HEK293T (cell line): ENCODE results near the gene ZNF135.

Experiments used
- CTCF ChIA-PET: fragments of 350-600 bp; formaldehyde crosslinking; extraction: SDS; loops from one replicate; lab custom pipeline; 2021; ENCODE audit warnings: antibody characterized with exemption, inconsistent platforms; lab: Yijun Ruan, JAX
- POLR2A ChIA-PET: fragments of 350-600 bp; formaldehyde crosslinking; extraction: SDS; loops from one replicate; lab custom pipeline; 2020; ENCODE audit warnings: antibody characterized with exemption, inconsistent platforms; lab: Yijun Ruan, JAX
- DNase-seq: peaks from one replicate; pipeline ENCODE4 v3.0.0; 2012; ENCODE audit warnings: mixed read lengths; ENCODE audit errors: extremely low spot score
- ARNT ChIP-seq: fragments of 450-650 bp; IDR thresholded peaks from 2 replicates; pipeline ENCODE4 v1.6.1; 2017; ENCODE audit warnings: mild to moderate bottlenecking
- BHLHE40 ChIP-seq: fragments of 450-650 bp; IDR thresholded peaks from 2 replicates; pipeline ENCODE4 v1.6.1; 2016; ENCODE audit warnings: mild to moderate bottlenecking, moderate library complexity, borderline replicate concordance
- CTBP1 ChIP-seq: fragments of 450-650 bp; IDR thresholded peaks from 2 replicates; pipeline ENCODE4 v1.6.1; 2016; ENCODE audit warnings: borderline replicate concordance
- ELF4 ChIP-seq: fragments of 450-650 bp; IDR thresholded peaks from 2 replicates; pipeline ENCODE4 v1.6.1; 2017; ENCODE audit warnings: antibody characterized with exemption
- FOXA1 ChIP-seq: fragments of 450-650 bp; IDR thresholded peaks from 2 replicates; pipeline ENCODE4 v1.6.1; 2016; ENCODE audit warnings: mild to moderate bottlenecking
- FOXK2 ChIP-seq: fragments of 450-650 bp; IDR thresholded peaks from 2 replicates; pipeline ENCODE4 v1.6.1; 2016; ENCODE audit warnings: mild to moderate bottlenecking
- FOXM1 ChIP-seq: fragments of 450-650 bp; IDR thresholded peaks from 2 replicates; pipeline ENCODE4 v1.6.1; 2017; ENCODE audit warnings: mild to moderate bottlenecking, borderline replicate concordance
- HDGF ChIP-seq: fragments of 450-650 bp; IDR thresholded peaks from 2 replicates; pipeline ENCODE4 v1.6.1; 2017; ENCODE audit warnings: antibody characterized with exemption, borderline replicate concordance
- L3MBTL2 ChIP-seq: fragments of 450-650 bp; conservative IDR thresholded peaks from 2 replicates; pipeline ENCODE4 v1.6.1; 2016; ENCODE audit warnings: mild to moderate bottlenecking
- LEF1 ChIP-seq: fragments of 450-650 bp; IDR thresholded peaks from 2 replicates; pipeline ENCODE4 v1.6.1; 2017; ENCODE audit warnings: mild to moderate bottlenecking, borderline replicate concordance
- NFRKB ChIP-seq: fragments of 450-650 bp; IDR thresholded peaks from 2 replicates; pipeline ENCODE4 v1.6.1; 2016; ENCODE audit warnings: mild to moderate bottlenecking, moderate library complexity
- SP1 ChIP-seq: fragments of 450-650 bp; IDR thresholded peaks from 2 replicates; pipeline ENCODE4 v1.6.1; 2017
- SUZ12 ChIP-seq: fragments of 450-650 bp; IDR thresholded peaks from 2 replicates; pipeline ENCODE4 v1.6.1; 2016; ENCODE audit warnings: mild to moderate bottlenecking
- TARDBP ChIP-seq: fragments of 450-650 bp; IDR thresholded peaks from 2 replicates; pipeline ENCODE4 v1.6.1; 2016
- TF ChIP-seq, protein P1 (sequence below): fragments of 450-650 bp; IDR thresholded peaks from 2 replicates; pipeline ENCODE4 v1.6.1; 2016

The ZNF135 gene

DNA sequence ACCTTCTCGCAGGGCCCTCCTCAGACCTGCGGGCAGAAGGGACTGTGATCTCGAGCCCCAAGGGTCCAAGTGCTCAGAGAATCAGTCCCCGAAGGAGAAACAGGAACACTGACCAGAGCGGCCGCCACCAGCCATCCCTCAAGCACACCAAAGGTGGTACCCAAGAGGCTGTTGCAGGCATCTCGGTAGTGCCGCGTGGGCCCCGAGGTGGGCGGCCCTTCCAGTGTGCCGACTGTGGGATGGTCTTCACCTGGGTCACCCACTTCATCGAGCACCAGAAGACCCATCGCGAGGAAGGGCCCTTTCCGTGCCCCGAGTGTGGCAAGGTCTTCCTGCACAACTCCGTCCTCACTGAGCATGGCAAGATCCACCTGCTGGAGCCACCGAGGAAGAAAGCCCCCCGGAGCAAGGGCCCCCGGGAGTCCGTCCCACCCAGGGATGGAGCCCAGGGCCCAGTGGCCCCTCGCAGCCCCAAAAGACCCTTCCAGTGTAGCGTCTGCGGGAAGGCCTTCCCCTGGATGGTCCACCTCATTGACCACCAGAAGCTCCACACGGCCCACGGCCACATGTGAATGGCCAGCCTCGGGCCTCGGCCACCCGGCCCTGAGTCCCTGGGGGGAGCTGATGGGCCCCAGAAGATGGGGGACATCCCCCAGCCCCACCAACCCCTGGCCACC is 5.5 kb upstream of the ZNF135 start:
- TF ChIP-seq, protein P1, sequence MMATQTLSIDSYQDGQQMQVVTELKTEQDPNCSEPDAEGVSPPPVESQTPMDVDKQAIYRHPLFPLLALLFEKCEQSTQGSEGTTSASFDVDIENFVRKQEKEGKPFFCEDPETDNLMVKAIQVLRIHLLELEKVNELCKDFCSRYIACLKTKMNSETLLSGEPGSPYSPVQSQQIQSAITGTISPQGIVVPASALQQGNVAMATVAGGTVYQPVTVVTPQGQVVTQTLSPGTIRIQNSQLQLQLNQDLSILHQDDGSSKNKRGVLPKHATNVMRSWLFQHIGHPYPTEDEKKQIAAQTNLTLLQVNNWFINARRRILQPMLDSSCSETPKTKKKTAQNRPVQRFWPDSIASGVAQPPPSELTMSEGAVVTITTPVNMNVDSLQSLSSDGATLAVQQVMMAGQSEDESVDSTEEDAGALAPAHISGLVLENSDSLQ, result no peak
- TF ChIP-seq NFRKB (no peak), CTBP1 (no peak), SP1 (no peak), ELF4 (no peak), HDGF (no peak), BHLHE40 (no peak), TARDBP (no peak), FOXM1 (no peak), L3MBTL2 (no peak), ARNT (no peak), FOXA1 (no peak), SUZ12 (no peak), LEF1 (no peak), FOXK2 (no peak)
- no peak for DNase-seq
- CTCF ChIA-PET, result no interaction called here
- POLR2A ChIA-PET, result no interaction called here

DNA sequence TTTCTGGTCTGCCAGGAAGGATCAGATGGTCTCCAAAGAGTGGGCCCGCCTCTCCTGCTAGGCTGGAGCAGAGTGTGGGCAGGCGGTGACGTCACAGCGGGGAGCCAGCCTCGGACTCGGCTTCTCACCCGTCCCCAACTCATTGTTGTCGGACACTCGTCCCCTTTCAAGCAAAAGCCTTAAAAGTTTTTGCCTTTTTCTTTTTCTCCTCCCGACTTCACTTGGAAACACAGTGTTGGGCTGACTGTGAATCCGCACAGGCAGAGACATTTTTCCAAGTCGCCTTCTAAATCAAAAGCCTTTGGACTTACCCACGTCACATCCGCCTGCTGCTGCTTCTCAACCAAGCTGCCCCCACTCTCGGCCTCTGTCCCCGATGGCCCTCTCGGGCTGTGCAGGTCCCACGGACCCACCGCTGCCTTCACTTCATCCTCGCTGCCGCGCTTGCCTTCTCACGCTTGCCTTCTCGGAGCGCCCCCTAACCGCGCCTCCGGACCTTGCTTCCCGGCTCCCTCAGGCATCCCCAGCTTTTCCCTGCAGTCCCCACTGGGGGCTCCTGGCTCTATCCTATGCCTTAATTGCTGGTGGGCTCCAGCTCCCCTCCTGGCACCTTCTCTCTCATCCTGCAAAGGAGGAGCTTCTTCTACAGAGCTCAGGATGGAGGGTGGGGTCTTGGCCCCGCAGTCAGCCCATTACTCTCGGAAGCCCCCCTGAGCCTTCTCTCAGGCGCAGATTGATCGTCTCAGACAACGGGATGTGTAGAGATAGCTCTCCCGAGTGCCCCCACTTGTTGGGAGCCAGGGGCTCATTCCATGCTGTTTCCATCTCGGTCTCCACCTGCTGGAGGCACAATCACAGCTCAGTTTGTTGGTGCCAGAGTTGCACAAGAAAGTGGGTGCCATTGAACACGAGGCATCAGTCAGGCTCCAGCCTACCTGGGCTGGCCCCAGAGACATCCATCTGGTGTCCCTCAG is 3.9 kb upstream of the ZNF135 start:
- DNase-seq, result no peak
- TF ChIP-seq FOXA1 (no peak), ELF4 (no peak), BHLHE40 (no peak), TARDBP (no peak), FOXK2 (no peak), L3MBTL2 (no peak), CTBP1 (no peak)
- TF ChIP-seq, protein P1, result no peak
- ChIA-PET CTCF (no interaction called here), POLR2A (no interaction called here)

DNA sequence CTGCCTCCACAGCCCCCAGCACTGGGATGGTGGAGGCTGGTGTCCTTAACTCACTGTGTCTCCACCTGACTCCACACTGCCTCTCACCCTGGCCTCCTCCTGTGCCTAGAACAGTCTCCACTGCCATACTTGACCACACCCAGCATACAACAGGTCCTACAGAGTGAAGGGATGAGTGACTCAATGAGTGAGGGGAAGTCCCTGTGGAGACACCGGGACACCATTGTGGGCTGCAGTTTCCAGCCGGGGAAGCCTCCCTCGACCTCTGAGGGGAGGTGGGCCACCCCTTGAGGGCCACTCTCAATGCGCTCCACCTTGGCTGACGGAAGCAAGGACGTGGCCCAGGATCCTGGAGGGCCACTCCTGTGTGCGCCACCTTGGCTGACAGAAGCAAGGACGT is 2.8 kb upstream of the ZNF135 start:
- POLR2A ChIA-PET, result no interaction called here
- no peak for DNase-seq
- TF ChIP-seq FOXM1 (no peak), BHLHE40 (no peak), HDGF (no peak), FOXA1 (no peak)
- CTCF ChIA-PET, result no interaction called here

DNA sequence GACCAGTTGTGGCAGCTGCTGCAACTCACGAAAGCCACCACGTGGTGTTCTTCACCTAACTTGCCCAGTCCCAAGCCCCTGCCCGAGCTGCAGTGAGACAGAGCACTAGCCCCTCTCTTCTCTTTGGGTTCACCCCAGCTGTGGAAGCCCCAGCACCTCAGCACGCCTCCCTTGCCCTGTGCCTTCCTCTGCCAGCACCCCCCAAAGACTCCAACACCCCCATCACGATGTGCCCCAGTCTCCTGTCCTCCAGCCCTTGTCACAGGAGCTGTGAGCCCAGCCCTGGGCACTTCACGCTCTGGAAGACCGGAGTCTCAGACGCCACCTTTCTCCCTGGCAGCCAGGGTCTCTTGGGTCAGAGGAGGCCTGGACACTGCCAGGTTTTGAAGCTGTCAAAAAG is 2.2 kb upstream of the ZNF135 start:
- CTCF ChIA-PET, result no interaction called here
- no peak for DNase-seq
- TF ChIP-seq ARNT (no peak), SP1 (no peak), FOXK2 (no peak), BHLHE40 (no peak)
- TF ChIP-seq, protein P1, result no peak
- POLR2A ChIA-PET, result no interaction called here

DNA sequence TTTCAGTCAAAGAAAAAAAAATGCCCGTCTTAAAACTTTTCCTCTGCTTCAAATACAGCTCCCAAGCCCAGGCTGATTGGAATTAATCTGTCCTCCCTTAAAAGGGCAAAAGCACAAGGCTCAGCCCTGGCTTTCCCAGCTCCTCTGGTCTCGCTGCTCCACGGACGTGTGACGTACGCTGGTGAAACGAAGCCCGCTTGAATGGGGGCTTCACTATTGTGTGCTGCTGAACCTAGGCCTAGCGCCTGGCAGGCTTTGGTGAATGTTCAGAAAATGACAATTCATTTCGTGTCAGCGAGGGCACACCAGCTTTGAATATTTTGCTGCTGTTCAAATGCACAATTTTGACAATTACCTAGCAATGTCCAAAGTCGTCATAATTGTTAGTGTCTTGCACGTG is 615 bp upstream of the ZNF135 start:
- DNase-seq, result no peak

More for the DNA sequence above, 615 bp upstream of the ZNF135 start:
- TF ChIP-seq FOXM1, result no peak
- no peak for TF ChIP-seq LEF1
- TF ChIP-seq ARNT, result no peak
- no peak for TF ChIP-seq CTBP1
- TF ChIP-seq, protein P1, result no peak
- TF ChIP-seq BHLHE40, result no peak
- no peak for TF ChIP-seq SUZ12
- ChIA-PET CTCF (no interaction called here), POLR2A (no interaction called here)
